Lung (tissue), 12 donors: ENCODE data around the gene OPN4. TPM values are rescaled to one million over a fixed set of nuclear protein-coding genes. Genes with fewer than 3 reads are reported as not detected.

Source experiments
- ATAC-seq: fragments of 200-7000 bp; cut with Tn5 transposase; one replicate; pipeline ENCODE4 v1.9.1; 2020; ENCODE audit warnings: moderate number of reproducible peaks; ENCODE audit not compliant: insufficient read depth, low FRiP score
- DNase-seq, 3 donors: peaks; one replicate each; pipeline ENCODE4 v3.0.0-alpha.2; 2013 to 2017
- H3K27ac ChIP-seq, 2 donors: one replicate each; pipeline ENCODE4 v1.5.1; 2013; ENCODE audit warnings: mild to moderate bottlenecking in 2 of 2, moderate library complexity in 2 of 2, control low read depth in 1 of 2, inconsistent platforms in 1 of 2, low read depth in 1 of 2, low read length in 1 of 2
- H3K27me3 ChIP-seq, 3 donors: one replicate each; pipeline ENCODE4 v1.5.1; 2013; ENCODE audit warnings: low read length in 2 of 3; ENCODE audit not compliant: control insufficient read depth in 3 of 3, insufficient read depth in 3 of 3
- H3K36me3 ChIP-seq, 4 donors: one replicate each; pipeline ENCODE4 v1.5.1; 2013; ENCODE audit warnings: low read length in 4 of 4, mild to moderate bottlenecking in 1 of 4, moderate library complexity in 1 of 4; ENCODE audit not compliant: control insufficient read depth in 4 of 4, insufficient read depth in 4 of 4
- H3K4me1 ChIP-seq, 5 donors: one replicate each; pipeline ENCODE4 v1.5.1; 2013; ENCODE audit warnings: low read length in 5 of 5, mild to moderate bottlenecking in 2 of 5, moderate library complexity in 1 of 5; ENCODE audit not compliant: control insufficient read depth in 5 of 5, insufficient read depth in 5 of 5
- H3K4me3 ChIP-seq: one replicate; pipeline ENCODE4 v1.5.1; 2013; ENCODE audit warnings: mild to moderate bottlenecking, control low read depth, moderate library complexity
- H3K9ac ChIP-seq, 2 donors: one replicate each; pipeline ENCODE4 v1.5.1; 2013; ENCODE audit warnings: low read length in 2 of 2, control low read depth in 1 of 2; ENCODE audit not compliant: insufficient read depth in 1 of 2
- H3K9me3 ChIP-seq, 4 donors: one replicate each; pipeline ENCODE4 v1.5.1; 2013; ENCODE audit warnings: low read length in 3 of 4, mild to moderate bottlenecking in 1 of 4, moderate library complexity in 1 of 4; ENCODE audit not compliant: control insufficient read depth in 4 of 4, insufficient read depth in 3 of 4
- CTCF ChIP-seq: IDR thresholded peaks from 2 replicates; pipeline ENCODE4 v1.5.1; 2012; ENCODE audit warnings: mild to moderate bottlenecking; ENCODE audit errors: control extremely low read depth, extremely low read depth
- WGBS, 2 donors: extraction: QIAGEN DNeasy Blood & Tissue Kit; methylation state at CpG; one replicate each; pipeline ENCODE4 v1.1.7; 2013; 5-methylcytosine and 5-hydroxymethylcytosine counted together
- polyA plus RNA-seq, 2 donors: library from polyadenylated mRNA; stranded (reverse); fragments of 200-250 nt; gene quantifications; one replicate each; pipeline ENCODE4 v1.2.1, GENCODE V29; 2013
- total RNA-seq, 2 donors: library from RNA; depleted of rRNA in 1 of 2; stranded (reverse); fragments of >200 nt in 1 of 2; gene quantifications; one replicate each; pipeline ENCODE4 v1.2.1, GENCODE V29; 2014 to 2021
- donor health status: control.
- donor health status: control.
- donor health status: Bipolar disorder and iron deficiency.
- donor health status: healthy.
- donor health status: DM: yes; HTN: yes; CAD: no.

Gene OPN4
- total and polyA plus RNA-seq, 4 donors = 0.12 TPM; not detected in 3

GRCh38 chr10:86671985-86672710 lies 17.8 kb downstream of the OPN4 start:
- H3K9me3 ChIP-seq = no peaks in the 10 kb centered on the region
- no peak overlapping the region for H3K4me3 ChIP-seq
- no peak for TF ChIP-seq CTCF
- DNase-seq (peak; percentile 43 to 64 (median 43)), ATAC-seq (no peak)
- 66 to 84% methylated on average over 12 of the region's 12 CpGs for WGBS, 2 donors
- H3K9ac ChIP-seq = no peak overlapping the region
- H3K4me1 ChIP-seq = peaks cover 0 to 43% (median 0%) of the 10 kb centered on the region in 5 donors
- no peaks in the 10 kb centered on the region for H3K27me3 ChIP-seq
- H3K36me3 ChIP-seq = no peaks in the 10 kb centered on the region
- H3K27ac ChIP-seq = peak overlapping the region in 1 of 2 donors; percentile 94

GRCh38 chr10:86673216-86673826 lies 19.0 kb downstream of the OPN4 start:
- Histone ChIP-seq H3K36me3 (no peaks in the 10 kb centered on the region), H3K9ac (no peak overlapping the region), H3K4me1 (peaks cover 0 to 40% (median 0%) of the 10 kb centered on the region in 5 donors), H3K27ac (peak overlapping the region in 1 of 2 donors; percentile 94), H3K27me3 (no peaks in the 10 kb centered on the region), H3K9me3 (no peaks in the 10 kb centered on the region), H3K4me3 (no peak overlapping the region)
- no peak for TF ChIP-seq CTCF
- DNase-seq = no peak
- no peak for ATAC-seq
- WGBS, 2 donors = 74 to 78% methylated on average over 6 of the region's 6 CpGs

- H3K4me1 ChIP-seq = peaks cover 0 to 35% (median 0%) of the 10 kb centered on the region in 5 donors
- no peak for TF ChIP-seq CTCF
- WGBS, 2 donors = 45 to 50% methylated on average over 11 of the region's 11 CpGs
- no peak for ATAC-seq
- no peaks in the 10 kb centered on the region for H3K9me3 ChIP-seq
- no peaks in the 10 kb centered on the region for H3K27me3 ChIP-seq
- peak overlapping the region in 1 of 2 donors; percentile 94 for H3K27ac ChIP-seq
- H3K9ac ChIP-seq = no peak overlapping the region
- H3K4me3 ChIP-seq = no peak overlapping the region
- no peaks in the 10 kb centered on the region for H3K36me3 ChIP-seq
- peak in 1 of 3 donors; percentile 37 for DNase-seq
Measured at GRCh38 chr10:86673827-86674581, 19.7 kb downstream of the OPN4 start.
